GM12878 (cell line): ENCODE data around the gene ACAP2.

ENCODE experiments used
- IKZF2 ChIP-seq, 2 experiments: fragments of 450-650 bp; IDR thresholded peaks; 2 replicates each; pipeline ENCODE4 v1.6.1; 2017; ENCODE audit warnings: mild to moderate bottlenecking in 2 of 2, moderate library complexity in 2 of 2
- NFYB ChIP-seq: IDR thresholded peaks from 2 replicates; pipeline ENCODE4 v1.6.1; 2011; ENCODE audit warnings: low read depth, mild to moderate bottlenecking, low read length, improper control_type of control experiment, moderate library complexity; ENCODE audit not compliant: insufficient read depth
- NR2C2 ChIP-seq: IDR thresholded peaks from 2 replicates; pipeline ENCODE4 v1.6.1; 2011; ENCODE audit warnings: borderline replicate concordance, low read depth; ENCODE audit not compliant: control insufficient read depth, insufficient read length
- POLR2A ChIP-seq: IDR thresholded peaks from 2 replicates; pipeline ENCODE4 v1.6.1; 2011; ENCODE audit warnings: low read depth, mild to moderate bottlenecking, low read length
- SIN3A ChIP-seq: IDR thresholded peaks from 2 replicates; pipeline ENCODE4 v1.6.1; 2012; ENCODE audit warnings: low read depth, low read length, improper control_type of control experiment
- SREBF2 ChIP-seq: IDR thresholded peaks from 2 replicates; pipeline ENCODE4 v1.6.1; 2012; ENCODE audit warnings: mild to moderate bottlenecking, low read length

DNA sequence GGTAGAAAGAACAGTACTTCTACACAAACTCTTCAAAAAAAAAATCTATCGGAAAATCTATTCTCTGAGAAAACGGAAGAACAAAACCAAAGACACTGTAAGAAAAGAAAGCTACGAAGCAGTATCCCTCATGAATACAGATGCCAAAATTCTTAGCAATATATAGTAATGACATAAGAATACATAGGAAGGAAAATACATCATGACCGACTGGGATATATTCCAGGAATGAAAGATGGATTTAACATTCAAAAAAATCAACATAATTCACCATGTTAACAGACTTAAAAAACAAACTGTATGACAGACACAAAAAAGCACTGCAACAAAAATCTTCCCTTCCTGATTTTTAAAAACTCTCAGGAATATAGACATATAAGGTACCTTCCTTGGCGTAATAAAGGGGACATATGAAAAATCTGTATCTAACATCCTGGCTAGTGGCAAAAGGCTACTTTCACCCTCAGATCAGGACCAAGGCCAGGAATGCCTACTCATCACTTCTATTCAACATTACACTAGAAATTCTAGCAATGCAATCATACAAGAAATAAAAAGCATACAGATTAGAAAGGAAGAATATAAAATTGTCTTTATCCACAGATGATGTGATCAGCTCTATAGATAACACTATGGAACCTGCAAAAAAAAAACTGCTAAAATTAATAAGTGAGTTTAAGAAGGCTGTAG lies 94.2 kb downstream of the ACAP2 start:
- no peak for TF ChIP-seq SIN3A
- TF ChIP-seq POLR2A = no peak
- no peak for TF ChIP-seq IKZF2 (IDR thresholded peaks at IDR 0.05)
- TF ChIP-seq NR2C2 = no peak
- no peak for TF ChIP-seq NFYB
- TF ChIP-seq SREBF2 = no peak
